Neural progenitor cell (in vitro differentiated cells): ENCODE measurements around the gene ZNF391.

Experiments used
- EZH2 ChIP-seq: fragments of 200-600 bp; sonication (generic); IDR thresholded peaks from 2 replicates; pipeline ENCODE4 v1.6.1; 2017; ENCODE audit warnings: antibody characterized with exemption, mild to moderate bottlenecking, moderate library complexity
- EZH2phosphoT487 ChIP-seq: fragments of 200-600 bp; sonication (generic); IDR thresholded peaks from 2 replicates; pipeline ENCODE4 v1.6.1; 2017; ENCODE audit warnings: antibody characterized with exemption
- TF ChIP-seq, protein P1 (sequence below): fragments of 200-600 bp; sonication (generic); IDR thresholded peaks from 2 replicates; pipeline ENCODE4 v1.5.1; 2017; ENCODE audit warnings: antibody characterized with exemption, mild to moderate bottlenecking

DNA sequence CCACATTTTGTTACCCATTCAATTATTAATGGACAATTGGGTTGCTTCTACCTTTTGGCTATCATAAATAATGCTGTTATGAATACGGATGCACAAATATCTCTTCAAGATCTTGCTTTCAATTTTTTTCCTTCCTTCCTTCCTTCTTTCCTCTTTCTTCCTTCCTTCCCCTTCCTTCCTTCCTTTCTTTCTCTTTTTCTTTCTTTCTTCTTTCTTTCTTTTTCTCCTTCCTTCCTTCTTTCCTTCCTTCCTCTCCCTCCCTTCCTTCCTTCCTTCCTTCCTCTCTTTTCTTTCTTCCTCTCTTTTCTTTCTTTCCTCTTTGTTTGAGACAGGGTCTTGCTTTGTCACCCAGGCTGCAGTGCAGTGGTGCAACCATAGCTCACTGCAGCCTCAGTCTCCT, 45.2 kb downstream of the ZNF391 start:
- TF ChIP-seq, protein P1, sequence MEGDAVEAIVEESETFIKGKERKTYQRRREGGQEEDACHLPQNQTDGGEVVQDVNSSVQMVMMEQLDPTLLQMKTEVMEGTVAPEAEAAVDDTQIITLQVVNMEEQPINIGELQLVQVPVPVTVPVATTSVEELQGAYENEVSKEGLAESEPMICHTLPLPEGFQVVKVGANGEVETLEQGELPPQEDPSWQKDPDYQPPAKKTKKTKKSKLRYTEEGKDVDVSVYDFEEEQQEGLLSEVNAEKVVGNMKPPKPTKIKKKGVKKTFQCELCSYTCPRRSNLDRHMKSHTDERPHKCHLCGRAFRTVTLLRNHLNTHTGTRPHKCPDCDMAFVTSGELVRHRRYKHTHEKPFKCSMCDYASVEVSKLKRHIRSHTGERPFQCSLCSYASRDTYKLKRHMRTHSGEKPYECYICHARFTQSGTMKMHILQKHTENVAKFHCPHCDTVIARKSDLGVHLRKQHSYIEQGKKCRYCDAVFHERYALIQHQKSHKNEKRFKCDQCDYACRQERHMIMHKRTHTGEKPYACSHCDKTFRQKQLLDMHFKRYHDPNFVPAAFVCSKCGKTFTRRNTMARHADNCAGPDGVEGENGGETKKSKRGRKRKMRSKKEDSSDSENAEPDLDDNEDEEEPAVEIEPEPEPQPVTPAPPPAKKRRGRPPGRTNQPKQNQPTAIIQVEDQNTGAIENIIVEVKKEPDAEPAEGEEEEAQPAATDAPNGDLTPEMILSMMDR = no peak
- no peak for TF ChIP-seq EZH2
- TF ChIP-seq EZH2phosphoT487 = no peak
